Rectal smooth muscle tissue (tissue), 1 donor: ENCODE measurements around the gene GIMAP8.

Experiments
- H3K27ac ChIP-seq: one replicate; pipeline ENCODE4 v1.7.0; 2013; ENCODE audit warnings: low read depth, low read length, inconsistent platforms
- H3K27me3 ChIP-seq: one replicate; pipeline ENCODE4 v1.7.0; 2013; ENCODE audit warnings: low read length; ENCODE audit not compliant: control insufficient read depth, insufficient read depth
- H3K36me3 ChIP-seq: one replicate; pipeline ENCODE4 v1.7.0; 2013; ENCODE audit warnings: low read length; ENCODE audit not compliant: control insufficient read depth, insufficient read depth
- H3K4me1 ChIP-seq: one replicate; pipeline ENCODE4 v1.7.0; 2013; ENCODE audit warnings: low read length; ENCODE audit not compliant: control insufficient read depth, insufficient read depth
- H3K4me3 ChIP-seq: one replicate; pipeline ENCODE4 v1.7.0; 2013; ENCODE audit warnings: low read length
- H3K9ac ChIP-seq: one replicate; pipeline ENCODE4 v1.7.0; 2013; ENCODE audit warnings: low read length

Gene GIMAP8

GRCh38 chr7:150432915-150433892 is 17.2 kb upstream of the GIMAP8 start:
- H3K27ac ChIP-seq: no peak overlapping the region

GRCh38 chr7:150434240-150434639 is 16.2 kb upstream of the GIMAP8 start:
- Histone ChIP-seq H3K36me3 (no peaks in the 10 kb centered on the region), H3K4me1 (no peaks in the 10 kb centered on the region), H3K4me3 (no peak overlapping the region), H3K27ac (no peak overlapping the region), H3K9ac (no peak overlapping the region), H3K27me3 (no peaks in the 10 kb centered on the region)

More at GRCh38 chr7:150432915-150433892, 17.2 kb upstream of the GIMAP8 start:
- H3K9ac ChIP-seq: no peak overlapping the region
- H3K4me3 ChIP-seq: peak overlapping the region; percentile 11
- H3K36me3 ChIP-seq: no peaks in the 10 kb centered on the region
- H3K4me1 ChIP-seq: no peaks in the 10 kb centered on the region
- H3K27me3 ChIP-seq: no peaks in the 10 kb centered on the region

GRCh38 chr7:150435047-150435389 is 15.4 kb upstream of the GIMAP8 start:
- H3K4me3 ChIP-seq: no peak overlapping the region
- H3K27ac ChIP-seq: no peak overlapping the region
- no peaks in the 10 kb centered on the region for H3K36me3 ChIP-seq
- H3K4me1 ChIP-seq: no peaks in the 10 kb centered on the region
- no peaks in the 10 kb centered on the region for H3K27me3 ChIP-seq
- no peak overlapping the region for H3K9ac ChIP-seq

- Histone ChIP-seq H3K9ac (no peak overlapping the region), H3K4me1 (no peaks in the 10 kb centered on the region), H3K27ac (no peak overlapping the region), H3K36me3 (no peaks in the 10 kb centered on the region), H3K27me3 (no peaks in the 10 kb centered on the region), H3K4me3 (no peak overlapping the region)
Measured at GRCh38 chr7:150435390-150436073, 14.9 kb upstream of the GIMAP8 start.

GRCh38 chr7:150439967-150440366 is 10.5 kb upstream of the GIMAP8 start:
- H3K27me3 ChIP-seq: no peaks in the 10 kb centered on the region
- no peaks in the 10 kb centered on the region for H3K36me3 ChIP-seq
- no peaks in the 10 kb centered on the region for H3K4me1 ChIP-seq
- H3K4me3 ChIP-seq: no peak overlapping the region
- H3K9ac ChIP-seq: no peak overlapping the region
- no peak overlapping the region for H3K27ac ChIP-seq

- no peaks in the 10 kb centered on the region for H3K27me3 ChIP-seq
- H3K27ac ChIP-seq: no peak overlapping the region
- no peak overlapping the region for H3K9ac ChIP-seq
- H3K4me3 ChIP-seq: no peak overlapping the region
- H3K4me1 ChIP-seq: no peaks in the 10 kb centered on the region
- no peaks in the 10 kb centered on the region for H3K36me3 ChIP-seq
Measured at GRCh38 chr7:150441524-150441923, 8.9 kb upstream of the GIMAP8 start.

GRCh38 chr7:150442811-150443210 is 7.6 kb upstream of the GIMAP8 start:
- Histone ChIP-seq H3K27ac (no peak overlapping the region), H3K27me3 (no peaks in the 10 kb centered on the region), H3K36me3 (no peaks in the 10 kb centered on the region), H3K4me3 (no peak overlapping the region), H3K9ac (no peak overlapping the region), H3K4me1 (no peaks in the 10 kb centered on the region)

- no peak overlapping the region for H3K9ac ChIP-seq
- H3K27ac ChIP-seq: no peak overlapping the region
- H3K4me1 ChIP-seq: no peaks in the 10 kb centered on the region
Measured at GRCh38 chr7:150443793-150444540, 6.5 kb upstream of the GIMAP8 start.

GRCh38 chr7:150444674-150445365 is 5.6 kb upstream of the GIMAP8 start:
- Histone ChIP-seq H3K4me3 (no peak overlapping the region), H3K9ac (no peak overlapping the region), H3K36me3 (no peaks in the 10 kb centered on the region), H3K27ac (no peak overlapping the region), H3K27me3 (no peaks in the 10 kb centered on the region), H3K4me1 (no peaks in the 10 kb centered on the region)

More at GRCh38 chr7:150443793-150444540, 6.5 kb upstream of the GIMAP8 start:
- Histone ChIP-seq H3K36me3 (no peaks in the 10 kb centered on the region), H3K27me3 (no peaks in the 10 kb centered on the region), H3K4me3 (no peak overlapping the region)

- H3K4me3 ChIP-seq: no peak overlapping the region
- H3K27ac ChIP-seq: no peak overlapping the region
- H3K36me3 ChIP-seq: no peaks in the 10 kb centered on the region
- no peaks in the 10 kb centered on the region for H3K4me1 ChIP-seq
- no peaks in the 10 kb centered on the region for H3K27me3 ChIP-seq
- no peak overlapping the region for H3K9ac ChIP-seq
Measured at GRCh38 chr7:150446288-150446938, 4.0 kb upstream of the GIMAP8 start.

GRCh38 chr7:150447966-150448788 is 2.3 kb upstream of the GIMAP8 start:
- Histone ChIP-seq H3K9ac (no peak overlapping the region), H3K4me1 (no peaks in the 10 kb centered on the region), H3K4me3 (no peak overlapping the region), H3K27me3 (no peaks in the 10 kb centered on the region), H3K27ac (no peak overlapping the region), H3K36me3 (no peaks in the 10 kb centered on the region)
